Astrocyte (in vitro differentiated cells and primary cell): ENCODE results near the gene CAMKMT. TPM values are rescaled to one million over a fixed set of nuclear protein-coding genes. Genes with fewer than 3 reads are reported as not detected.

Experiments
- DNase-seq: peaks from one replicate; pipeline ENCODE4 v3.0.0-alpha.2; 2010; ENCODE audit warnings: low read depth
- FAIRE-seq: peaks from 2 replicates; lab custom pipeline; 2011; peaks lifted over from hg19 to GRCh38; lab: Jason Lieb, UNC
- H2AFZ ChIP-seq: 2 replicates; pipeline ENCODE4 v1.6.0; 2012; ENCODE audit warnings: low read depth, low read length, inconsistent platforms
- H3K27ac ChIP-seq: 2 replicates; pipeline ENCODE4 v1.5.1; 2011; ENCODE audit warnings: low read depth, low read length, inconsistent platforms
- H3K27me3 ChIP-seq: 2 replicates; pipeline ENCODE4 v1.6.0; 2011; ENCODE audit warnings: low read length, inconsistent platforms; ENCODE audit not compliant: insufficient read depth
- H3K36me3 ChIP-seq: 2 replicates; pipeline ENCODE4 v1.5.1; 2011; ENCODE audit warnings: low read length, inconsistent platforms; ENCODE audit not compliant: insufficient read depth
- H3K4me1 ChIP-seq: 2 replicates; pipeline ENCODE4 v1.5.1; 2011; ENCODE audit warnings: low read length, inconsistent platforms; ENCODE audit not compliant: insufficient read depth
- H3K4me2 ChIP-seq: 2 replicates; pipeline ENCODE4 v1.6.0; 2012; ENCODE audit warnings: low read length, inconsistent platforms
- H3K4me3 ChIP-seq: 2 replicates; pipeline ENCODE4 v1.5.1; 2011; ENCODE audit warnings: low read depth, mild to moderate bottlenecking, low read length, inconsistent platforms; ENCODE audit not compliant: insufficient read depth
- H3K79me2 ChIP-seq: 2 replicates; pipeline ENCODE4 v1.6.0; 2012; ENCODE audit warnings: mild to moderate bottlenecking, low read length, inconsistent platforms; ENCODE audit not compliant: insufficient read depth
- H3K9ac ChIP-seq: 2 replicates; pipeline ENCODE4 v1.6.0; 2012; ENCODE audit warnings: mild to moderate bottlenecking, low read length, inconsistent platforms
- H3K9me3 ChIP-seq: 2 replicates; pipeline ENCODE4 v1.5.1; 2012; ENCODE audit warnings: low read depth, mild to moderate bottlenecking, low read length, inconsistent platforms; ENCODE audit not compliant: insufficient read depth
- H4K20me1 ChIP-seq: 2 replicates; pipeline ENCODE4 v1.6.0; 2012; ENCODE audit warnings: low read length, inconsistent platforms; ENCODE audit not compliant: insufficient read depth
- H3K27ac Mint-ChIP-seq: one replicate; pipeline ENCODE4 v1.8.0; 2021; ENCODE audit warnings: mild to moderate bottlenecking, mixed read lengths; ENCODE audit not compliant: unreplicated experiment
- H3K27me3 Mint-ChIP-seq: one replicate; pipeline ENCODE4 v1.8.0; 2021; ENCODE audit warnings: low read depth, mixed read lengths; ENCODE audit not compliant: unreplicated experiment
- H3K36me3 Mint-ChIP-seq: one replicate; pipeline ENCODE4 v1.8.0; 2021; ENCODE audit warnings: low read depth, mixed read lengths; ENCODE audit not compliant: unreplicated experiment
- H3K4me1 Mint-ChIP-seq: one replicate; pipeline ENCODE4 v1.8.0; 2021; ENCODE audit warnings: low read depth, mixed read lengths; ENCODE audit not compliant: unreplicated experiment
- H3K4me3 Mint-ChIP-seq: one replicate; pipeline ENCODE4 v1.8.0; 2021; ENCODE audit warnings: mild to moderate bottlenecking, moderate library complexity, mixed read lengths; ENCODE audit not compliant: unreplicated experiment
- H3K9me3 Mint-ChIP-seq: one replicate; pipeline ENCODE4 v1.8.0; 2021; ENCODE audit warnings: mild to moderate bottlenecking, mixed read lengths; ENCODE audit not compliant: unreplicated experiment
- EZH2 ChIP-seq: IDR thresholded peaks from 2 replicates; pipeline ENCODE4 v1.6.1; 2012; ENCODE audit warnings: mild to moderate bottlenecking, low read length, inconsistent platforms; ENCODE audit not compliant: insufficient read depth
- total RNA-seq: library from RNA; stranded (reverse); gene quantifications from 2 replicates; pipeline ENCODE4 v1.2.1, GENCODE V29; 2021
- TF ChIP-seq, protein P1 (sequence below): IDR thresholded peaks from 2 replicates; pipeline ENCODE4 v1.5.1; 2011; ENCODE audit warnings: low read depth, mild to moderate bottlenecking, inconsistent platforms, low read length, moderate library complexity; ENCODE audit not compliant: insufficient read depth

The CAMKMT gene
- total RNA-seq, 1 donor from 2014 or later, result 9.3 TPM

DNA sequence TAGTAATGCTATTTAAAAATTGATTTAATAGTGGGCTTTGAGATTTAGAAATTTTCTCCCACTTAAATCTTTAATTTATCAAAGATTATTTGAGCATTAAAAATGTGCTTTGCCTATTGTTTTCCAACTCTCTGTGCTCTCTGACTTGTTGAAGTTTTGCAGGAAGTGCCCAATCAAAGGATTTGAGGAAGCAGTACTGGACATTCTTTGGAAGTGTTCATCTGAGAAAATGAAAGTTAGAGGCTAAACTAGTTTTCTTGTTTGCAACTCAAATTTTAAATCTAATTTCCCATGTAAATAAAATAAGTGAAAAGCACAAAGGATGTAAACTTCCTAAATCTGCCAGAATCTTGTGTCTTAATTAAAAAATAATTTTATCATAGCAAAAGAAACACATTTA lies 89.1 kb downstream of the CAMKMT start:
- Mint-ChIP-seq H3K9me3 (no peaks in the 10 kb centered on the region), H3K4me3 (no peak overlapping the region), H3K4me1 (peaks cover 5% of the 10 kb centered on the region), H3K27ac (no peak overlapping the region), H3K27me3 (no peaks in the 10 kb centered on the region), H3K36me3 (no peaks in the 10 kb centered on the region)
- H3K27me3 ChIP-seq, result no peaks in the 10 kb centered on the region
- H2AFZ ChIP-seq, result no peak overlapping the region
- no peaks in the 10 kb centered on the region for H3K4me1 ChIP-seq
- no peak for TF ChIP-seq EZH2
- TF ChIP-seq, protein P1, sequence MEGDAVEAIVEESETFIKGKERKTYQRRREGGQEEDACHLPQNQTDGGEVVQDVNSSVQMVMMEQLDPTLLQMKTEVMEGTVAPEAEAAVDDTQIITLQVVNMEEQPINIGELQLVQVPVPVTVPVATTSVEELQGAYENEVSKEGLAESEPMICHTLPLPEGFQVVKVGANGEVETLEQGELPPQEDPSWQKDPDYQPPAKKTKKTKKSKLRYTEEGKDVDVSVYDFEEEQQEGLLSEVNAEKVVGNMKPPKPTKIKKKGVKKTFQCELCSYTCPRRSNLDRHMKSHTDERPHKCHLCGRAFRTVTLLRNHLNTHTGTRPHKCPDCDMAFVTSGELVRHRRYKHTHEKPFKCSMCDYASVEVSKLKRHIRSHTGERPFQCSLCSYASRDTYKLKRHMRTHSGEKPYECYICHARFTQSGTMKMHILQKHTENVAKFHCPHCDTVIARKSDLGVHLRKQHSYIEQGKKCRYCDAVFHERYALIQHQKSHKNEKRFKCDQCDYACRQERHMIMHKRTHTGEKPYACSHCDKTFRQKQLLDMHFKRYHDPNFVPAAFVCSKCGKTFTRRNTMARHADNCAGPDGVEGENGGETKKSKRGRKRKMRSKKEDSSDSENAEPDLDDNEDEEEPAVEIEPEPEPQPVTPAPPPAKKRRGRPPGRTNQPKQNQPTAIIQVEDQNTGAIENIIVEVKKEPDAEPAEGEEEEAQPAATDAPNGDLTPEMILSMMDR, result no peak
- no peaks in the 10 kb centered on the region for H3K36me3 ChIP-seq
- H3K9ac ChIP-seq, result no peak overlapping the region
- H3K79me2 ChIP-seq, result no peaks in the 10 kb centered on the region
- H3K27ac ChIP-seq, result no peak overlapping the region
- FAIRE-seq (no peak), DNase-seq (no peak)
- no peaks in the 10 kb centered on the region for H3K9me3 ChIP-seq
- no peak overlapping the region for H3K4me2 ChIP-seq
- no peak overlapping the region for H3K4me3 ChIP-seq
- H4K20me1 ChIP-seq, result no peaks in the 10 kb centered on the region

- no peaks in the 10 kb centered on the region for H3K27me3 Mint-ChIP-seq
- no peaks in the 10 kb centered on the region for H3K79me2 ChIP-seq
These were observed 90.4 kb downstream of the CAMKMT start for GRCh38 chr2:44452069-44452583.

DNA sequence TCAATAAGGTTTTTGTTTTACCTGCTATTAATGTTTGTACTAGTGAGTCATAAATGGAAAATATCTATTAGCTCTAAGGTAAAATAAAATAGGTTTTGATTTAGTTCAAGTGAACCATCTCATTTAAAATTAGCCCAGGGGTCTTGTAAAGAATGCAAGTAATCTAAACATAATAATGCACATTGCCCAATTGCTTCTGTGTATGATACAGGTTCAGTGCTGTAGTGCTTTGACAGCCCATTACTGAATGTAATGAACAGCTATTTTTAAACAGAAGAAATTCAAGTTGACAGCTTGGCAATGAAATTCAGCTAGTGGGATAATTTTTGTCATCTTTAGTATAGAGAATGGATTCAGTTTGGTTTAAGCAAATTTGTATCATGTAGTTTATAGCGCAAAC lies 91.5 kb downstream of the CAMKMT start:
- Mint-ChIP-seq H3K9me3 (no peaks in the 10 kb centered on the region), H3K27ac (no peak overlapping the region), H3K4me1 (peaks cover 5% of the 10 kb centered on the region), H3K4me3 (no peak overlapping the region), H3K36me3 (no peaks in the 10 kb centered on the region), H3K27me3 (no peaks in the 10 kb centered on the region)
- H2AFZ ChIP-seq, result no peak overlapping the region
- no peaks in the 10 kb centered on the region for H3K9me3 ChIP-seq
- H3K4me3 ChIP-seq, result no peak overlapping the region
- H3K9ac ChIP-seq, result no peak overlapping the region
- H3K4me2 ChIP-seq, result no peak overlapping the region
- H4K20me1 ChIP-seq, result no peaks in the 10 kb centered on the region
- FAIRE-seq (no peak), DNase-seq (no peak)
- no peaks in the 10 kb centered on the region for H3K27me3 ChIP-seq
- TF ChIP-seq, protein P1, result no peak
- TF ChIP-seq EZH2, result no peak
- H3K36me3 ChIP-seq, result no peaks in the 10 kb centered on the region
- no peak overlapping the region for H3K27ac ChIP-seq
- H3K4me1 ChIP-seq, result no peaks in the 10 kb centered on the region
- H3K79me2 ChIP-seq, result no peaks in the 10 kb centered on the region

More at GRCh38 chr2:44452069-44452583, 90.4 kb downstream of the CAMKMT start:
- DNase-seq (no peak), FAIRE-seq (no peak)
- Mint-ChIP-seq H3K9me3 (no peaks in the 10 kb centered on the region), H3K4me3 (no peak overlapping the region), H3K4me1 (peaks cover 5% of the 10 kb centered on the region), H3K27ac (no peak overlapping the region), H3K36me3 (no peaks in the 10 kb centered on the region)
- no peaks in the 10 kb centered on the region for H4K20me1 ChIP-seq
- no peaks in the 10 kb centered on the region for H3K27me3 ChIP-seq
- H3K9ac ChIP-seq, result no peak overlapping the region
- no peak overlapping the region for H3K27ac ChIP-seq
- no peak overlapping the region for H3K4me2 ChIP-seq
- no peaks in the 10 kb centered on the region for H3K4me1 ChIP-seq
- H3K36me3 ChIP-seq, result no peaks in the 10 kb centered on the region
- H3K4me3 ChIP-seq, result no peak overlapping the region
- H2AFZ ChIP-seq, result no peak overlapping the region
- no peak for TF ChIP-seq EZH2
- TF ChIP-seq, protein P1, result no peak
- no peaks in the 10 kb centered on the region for H3K9me3 ChIP-seq
